GM18873 (cell line): Measurements from ENCODE around the gene C5orf46.
"Not testable (repeated sequence)": the region's sequence is repeated elsewhere in the genome, so short reads cannot be mapped to it uniquely, and the experiment has no call there.

Experiments used
- ATAC-seq: cut with Tn5 transposase; IDR thresholded peaks from one replicate; pipeline ENCODE4 v1.9.1; 2021; ENCODE audit warnings: mild to moderate bottlenecking, moderate library complexity, moderate number of reproducible peaks; ENCODE audit not compliant: unreplicated experiment, low FRiP score

Gene C5orf46

DNA sequence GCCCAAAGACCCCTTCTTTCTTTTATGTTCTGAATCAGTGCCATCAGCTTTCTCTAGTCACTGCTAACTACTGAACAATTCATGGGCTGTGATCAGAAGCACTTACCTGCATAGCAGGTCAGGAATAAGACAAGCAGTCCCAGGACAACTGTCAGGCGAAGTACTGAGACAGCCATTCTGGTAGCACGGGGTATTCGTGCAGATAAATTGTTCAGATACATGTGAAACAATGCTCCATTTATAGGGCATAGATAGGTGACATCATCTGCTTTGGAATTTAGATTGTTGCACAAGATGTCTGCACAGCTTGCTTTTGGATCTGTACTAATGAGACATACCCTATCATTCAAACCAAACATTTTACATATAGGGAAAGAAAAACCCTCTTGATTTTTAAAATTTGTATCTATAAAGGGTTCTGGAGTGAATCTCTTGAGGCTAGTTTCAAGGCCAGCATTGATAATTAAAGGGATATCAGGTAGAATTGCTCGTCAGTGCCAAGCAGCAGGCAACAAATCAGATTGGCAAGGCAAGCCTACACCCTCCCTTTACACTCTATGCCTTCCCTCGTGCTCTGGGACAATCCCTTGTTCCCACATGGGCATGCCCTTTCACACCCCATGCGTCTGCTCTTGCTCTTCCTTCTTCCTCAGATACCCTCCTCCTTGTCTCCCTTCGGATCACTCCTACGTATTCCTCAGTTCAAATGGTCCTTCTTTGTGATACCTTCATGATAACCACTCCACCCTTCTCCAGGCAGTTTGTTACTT lies at the start of gene C5orf46:
C5orf46 (minus strand) TSS at position 213 of the 770 bp plus-strand sequence; CDS start at position 176, 37 bp downstream.
- no peak for ATAC-seq

DNA sequence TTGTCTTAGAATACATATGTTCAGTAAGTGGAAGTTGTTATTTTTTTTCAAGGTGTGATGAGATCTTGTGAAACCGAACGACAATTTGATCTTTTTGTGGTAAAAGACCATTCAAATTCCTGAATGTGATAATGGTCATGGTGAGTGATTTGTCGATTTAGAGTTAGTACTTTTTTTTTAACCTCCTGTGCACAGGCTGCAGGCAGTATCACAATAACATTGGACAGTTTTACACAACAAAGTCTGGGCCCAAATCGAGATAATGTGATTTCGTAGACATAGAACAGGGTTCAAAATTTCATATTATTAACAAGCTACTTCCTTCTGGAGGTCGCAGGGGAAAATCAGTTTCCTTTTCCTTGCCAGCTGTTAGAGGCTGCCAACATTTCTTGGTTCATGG lies 48.6 kb upstream of the C5orf46 start:
- no peak for ATAC-seq

DNA sequence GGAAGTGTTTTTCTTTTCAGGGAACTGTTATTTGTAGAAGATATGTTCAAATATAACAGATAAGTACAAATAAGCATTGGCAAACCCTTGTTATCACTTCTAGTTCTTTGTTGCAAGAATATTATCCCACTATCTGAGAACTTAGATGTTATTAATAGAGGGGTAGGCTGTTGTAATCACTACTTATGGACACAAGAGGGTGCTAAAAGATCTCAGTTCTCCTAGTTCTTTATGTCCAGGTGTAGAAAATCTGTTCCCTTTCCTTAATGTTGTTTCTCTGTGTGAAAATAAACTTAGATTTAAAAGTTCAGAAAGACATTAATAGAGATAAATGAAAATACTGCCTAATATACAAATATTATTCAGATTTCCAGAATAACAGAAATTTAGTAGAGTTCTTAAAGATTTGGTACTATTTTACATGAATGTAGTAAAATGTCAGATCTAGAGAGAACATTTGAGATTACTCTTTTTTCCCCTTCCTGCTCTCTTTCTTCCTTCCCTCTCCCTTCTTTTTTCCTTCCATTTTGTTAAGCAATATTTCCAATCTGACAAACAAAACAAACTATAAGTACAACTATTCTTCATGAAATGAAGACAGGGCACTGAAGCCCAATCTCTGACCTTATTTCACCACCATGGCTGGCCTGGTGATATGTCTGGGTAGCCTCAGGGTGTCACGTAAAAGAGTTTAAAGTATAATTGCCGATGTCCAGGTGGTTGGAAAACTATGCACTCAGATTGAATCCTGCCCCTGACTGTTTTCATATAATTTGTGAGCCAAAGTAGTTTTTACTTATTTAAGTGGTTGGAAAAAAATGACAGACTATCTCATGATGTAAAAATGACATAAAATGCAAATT lies 43.6 kb upstream of the C5orf46 start:
- ATAC-seq: peak; percentile 62

DNA sequence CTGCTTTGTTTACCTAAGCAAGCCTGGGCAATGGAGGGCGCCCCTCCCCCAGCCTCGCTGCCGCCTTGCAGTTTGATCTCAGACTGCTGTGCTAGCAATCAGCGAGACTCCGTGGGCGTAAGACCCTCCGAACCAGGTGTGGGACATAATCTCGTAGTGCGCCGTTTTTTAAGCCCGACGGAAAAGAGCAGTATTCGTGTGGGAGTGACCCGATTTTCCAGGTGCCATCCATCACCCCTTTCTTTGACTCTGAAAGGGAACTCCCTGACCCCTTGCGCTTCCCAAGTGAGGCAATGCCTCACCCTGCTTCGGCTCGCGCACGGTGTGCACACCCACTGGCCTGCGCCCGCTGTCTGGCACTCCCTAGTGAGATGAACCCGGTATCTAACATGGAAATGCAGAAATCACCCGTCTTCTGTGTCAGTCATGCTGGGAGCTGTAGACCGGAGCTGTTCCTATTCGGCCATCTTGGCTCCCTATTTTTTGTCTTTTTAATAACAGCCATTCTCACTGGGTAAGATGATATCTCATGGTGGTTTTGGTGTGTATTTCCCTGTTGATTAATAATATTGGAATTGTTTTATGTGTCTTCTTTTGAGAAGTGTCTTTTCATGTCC lies 40.4 kb upstream of the C5orf46 start:
- ATAC-seq: not testable (repeated sequence)

DNA sequence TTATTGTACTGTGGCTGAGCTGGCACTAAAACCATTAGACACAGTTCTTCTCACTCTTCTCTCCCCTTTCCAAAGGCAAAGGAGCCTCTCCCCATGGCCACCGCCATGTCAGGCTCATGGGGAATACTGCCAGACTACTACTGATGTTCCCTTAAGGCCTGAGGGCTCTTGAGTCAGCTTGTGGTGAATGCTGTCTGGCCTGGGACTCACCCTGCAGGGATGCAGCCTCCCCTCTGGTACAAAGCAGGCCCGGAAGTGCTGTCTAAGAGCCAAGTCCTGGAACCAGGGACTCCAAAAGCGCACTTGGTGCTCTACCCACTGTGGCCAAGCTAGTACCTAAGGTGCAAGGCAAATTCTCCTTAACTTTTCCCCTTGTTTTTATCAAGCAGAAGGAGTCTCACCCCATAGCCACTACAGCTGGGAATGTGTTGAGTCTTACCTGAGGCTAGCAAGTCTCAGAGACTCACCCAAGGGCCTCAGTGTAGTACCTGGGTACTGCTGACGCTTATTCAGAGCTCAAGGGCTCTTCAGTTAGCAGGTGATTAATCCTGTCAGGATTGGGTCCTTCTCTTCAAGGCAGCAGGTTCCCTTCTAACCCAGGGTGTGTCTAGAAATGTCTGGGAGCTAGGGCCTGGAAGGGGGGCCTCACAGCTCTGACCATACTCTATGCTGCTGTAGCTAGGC lies 33.2 kb upstream of the C5orf46 start:
- ATAC-seq: no peak

DNA sequence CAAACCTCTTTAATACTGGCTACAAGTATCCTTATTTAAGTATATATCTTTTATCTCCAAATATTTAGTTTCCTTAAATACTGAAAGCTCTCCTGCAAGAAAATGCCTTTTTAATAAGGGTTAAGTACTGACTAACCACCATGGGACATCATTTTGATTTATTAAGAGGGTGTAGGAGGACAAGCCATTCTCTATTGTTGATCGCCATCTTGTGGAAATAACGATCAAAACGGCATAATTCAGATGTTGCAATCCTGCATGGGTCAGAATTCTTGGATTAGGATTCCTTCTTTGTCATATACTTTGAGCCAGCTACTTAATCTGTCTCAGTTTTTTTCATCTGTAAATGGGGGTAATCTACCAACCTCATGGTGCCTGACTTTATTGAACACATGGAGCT lies 28.7 kb upstream of the C5orf46 start:
- no peak for ATAC-seq

DNA sequence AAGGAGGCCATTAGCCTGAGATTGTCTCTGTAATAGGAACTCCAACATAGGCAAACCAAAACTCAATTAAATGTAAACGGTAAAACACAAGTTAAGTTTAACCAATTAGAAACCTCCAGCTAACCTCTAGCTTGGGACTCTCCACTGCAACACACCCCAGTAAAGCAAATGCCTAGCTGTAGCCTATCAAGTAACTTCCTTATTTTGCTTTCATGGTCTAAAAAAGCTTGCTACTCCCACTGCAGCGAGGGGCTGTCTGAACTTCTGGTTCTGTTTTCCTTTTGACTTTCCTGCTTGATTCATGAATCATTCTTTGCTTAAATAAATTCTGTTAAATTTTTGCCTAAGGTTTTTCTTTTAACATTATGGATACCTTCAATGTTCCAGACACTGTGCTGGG lies 24.4 kb upstream of the C5orf46 start:
- ATAC-seq: peak; percentile 81

DNA sequence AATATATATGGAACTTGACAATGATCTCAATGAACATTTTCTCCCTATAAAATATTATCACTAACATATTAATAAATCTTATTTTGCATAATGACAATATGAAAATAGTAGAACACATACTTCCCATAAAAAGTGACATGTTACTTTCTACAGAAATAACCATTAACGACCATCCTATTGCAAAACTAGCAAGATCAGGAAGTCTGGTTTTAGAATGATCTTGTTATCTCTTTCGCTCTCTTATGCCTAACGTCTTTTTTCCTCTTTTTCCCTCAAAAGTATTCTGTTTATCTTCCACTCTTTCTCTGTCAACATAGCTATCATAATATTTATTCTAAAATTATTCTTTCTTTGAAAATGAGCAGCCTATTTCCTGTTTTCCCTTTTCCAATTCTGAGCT lies 21.6 kb upstream of the C5orf46 start:
- ATAC-seq: no peak

DNA sequence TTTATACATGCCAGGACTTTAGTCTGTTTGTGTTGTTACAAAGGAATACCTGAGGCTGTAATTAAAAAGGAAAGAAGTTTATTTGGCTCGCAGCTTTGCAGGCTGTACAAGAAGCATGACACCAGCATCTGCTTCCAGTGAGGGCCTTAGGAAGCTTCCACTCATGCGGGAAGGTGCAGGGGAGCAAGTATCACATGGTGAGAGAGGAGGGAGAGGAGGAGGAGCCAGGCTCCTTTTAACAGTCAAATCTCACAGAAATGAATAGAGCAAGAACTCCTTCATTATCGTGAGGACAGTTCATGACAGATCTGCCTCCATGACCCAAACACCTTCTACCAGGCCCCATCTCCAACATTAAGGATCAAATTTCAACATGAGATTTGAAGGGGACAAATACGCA lies 18.7 kb upstream of the C5orf46 start:
- ATAC-seq: no peak

DNA sequence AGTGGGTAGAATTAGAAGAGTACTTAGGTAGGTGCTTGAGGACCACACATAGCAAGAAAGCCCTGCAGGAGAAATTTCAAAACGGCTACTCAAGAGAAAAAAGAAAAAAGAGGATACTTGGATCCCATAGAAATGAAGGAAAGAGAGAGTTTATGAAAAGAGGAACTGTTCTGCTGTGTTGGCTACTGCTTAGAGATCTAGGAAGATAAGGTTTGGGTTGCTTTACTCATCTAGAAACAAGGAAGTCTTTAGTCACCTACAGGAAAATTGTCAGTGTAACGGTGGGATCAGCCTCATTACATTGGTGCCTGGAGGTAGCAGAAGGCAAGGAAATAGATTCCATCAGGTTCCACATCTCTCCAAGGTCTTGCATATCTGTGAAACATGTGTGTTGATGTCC lies 14.8 kb upstream of the C5orf46 start:
- no peak for ATAC-seq

DNA sequence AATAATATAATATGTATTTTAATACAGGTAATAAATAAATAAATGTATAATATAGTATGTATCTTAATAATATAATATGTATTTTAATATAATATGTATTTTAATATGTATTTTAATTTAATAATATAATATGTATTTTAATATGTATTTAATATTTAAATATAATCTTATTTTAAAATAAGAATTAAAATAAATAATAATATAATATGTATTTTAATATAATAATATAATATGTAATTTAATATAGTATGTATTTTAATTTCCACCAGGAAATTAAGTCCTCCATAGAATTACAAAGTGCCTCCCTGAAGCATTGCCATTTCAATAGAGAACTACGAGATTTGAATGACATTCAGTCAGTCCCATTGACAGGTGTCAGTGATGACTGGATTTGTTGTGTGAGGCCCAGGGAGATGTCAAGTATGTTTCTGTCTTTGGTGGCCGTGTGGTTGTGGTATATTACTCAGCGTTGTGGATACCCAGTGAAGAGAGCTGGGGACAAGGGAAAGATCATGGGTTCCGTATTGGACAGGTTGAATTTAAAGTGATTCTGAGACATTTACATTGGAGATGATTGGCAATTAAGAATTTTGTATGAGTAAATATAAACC lies 14.2 kb upstream of the C5orf46 start:
- ATAC-seq: no peak

DNA sequence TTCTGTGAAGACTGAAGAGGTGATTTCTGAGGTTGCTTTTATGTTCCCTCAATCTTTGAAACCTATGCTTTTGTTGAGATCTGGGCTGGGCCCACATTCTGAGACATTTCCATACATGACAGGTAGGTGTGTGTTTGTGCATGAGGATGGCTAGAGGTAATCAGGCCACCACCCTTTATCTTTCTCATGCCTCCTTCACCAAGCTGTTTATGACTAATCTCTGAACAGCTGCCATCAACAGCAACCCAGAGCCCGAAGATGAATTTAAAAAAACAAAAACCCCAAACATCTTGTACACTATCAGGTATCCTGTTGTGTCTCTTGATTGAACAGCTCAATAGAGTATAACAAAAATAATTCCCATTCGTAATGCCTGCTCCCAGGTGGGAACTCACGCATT lies 12.6 kb upstream of the C5orf46 start:
- ATAC-seq: no peak

DNA sequence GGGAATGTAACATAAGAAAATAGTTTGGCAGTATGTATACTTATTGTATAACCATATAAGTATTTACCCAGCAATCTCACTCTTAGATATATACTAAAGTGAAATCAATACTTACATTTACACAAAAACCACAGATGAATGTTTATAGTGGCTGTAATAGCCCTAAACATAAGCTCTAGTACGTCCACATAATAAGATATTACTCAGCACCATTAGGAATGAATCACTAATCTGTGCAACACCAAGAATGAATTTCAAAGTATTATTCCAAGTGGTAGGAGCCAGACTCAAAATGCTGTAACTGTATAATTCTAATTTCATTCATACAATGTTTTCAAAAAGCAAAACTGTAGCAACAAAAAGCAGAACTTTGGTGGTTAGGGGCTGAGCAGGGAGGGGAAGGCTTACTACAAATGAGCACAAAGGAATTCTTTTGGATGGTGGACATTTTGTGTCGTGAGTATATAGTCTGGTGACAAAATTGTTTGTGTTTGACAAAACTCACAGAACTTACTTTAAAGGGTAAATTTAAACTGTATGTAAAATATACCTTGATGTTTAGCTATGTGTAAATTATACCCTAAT lies 11.9 kb upstream of the C5orf46 start:
- no peak for ATAC-seq

DNA sequence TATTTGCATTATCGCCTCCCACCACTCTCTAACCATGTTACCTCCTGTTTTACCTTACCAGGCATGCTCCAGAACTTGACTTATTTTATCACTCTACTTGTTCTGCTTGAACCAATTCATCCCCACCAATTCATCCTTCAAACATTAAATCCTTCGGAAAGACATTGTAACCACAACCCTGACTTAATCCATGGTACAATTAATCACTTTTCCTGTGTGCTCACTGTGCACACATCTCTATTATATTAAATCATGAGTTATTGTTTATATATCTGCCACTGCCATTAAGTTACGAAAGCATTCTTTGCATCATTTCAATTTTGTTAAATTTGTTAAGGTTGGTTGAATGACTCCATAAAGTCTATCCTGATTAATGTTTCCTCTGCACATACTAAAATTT lies 7.4 kb upstream of the C5orf46 start:
- ATAC-seq: no peak

DNA sequence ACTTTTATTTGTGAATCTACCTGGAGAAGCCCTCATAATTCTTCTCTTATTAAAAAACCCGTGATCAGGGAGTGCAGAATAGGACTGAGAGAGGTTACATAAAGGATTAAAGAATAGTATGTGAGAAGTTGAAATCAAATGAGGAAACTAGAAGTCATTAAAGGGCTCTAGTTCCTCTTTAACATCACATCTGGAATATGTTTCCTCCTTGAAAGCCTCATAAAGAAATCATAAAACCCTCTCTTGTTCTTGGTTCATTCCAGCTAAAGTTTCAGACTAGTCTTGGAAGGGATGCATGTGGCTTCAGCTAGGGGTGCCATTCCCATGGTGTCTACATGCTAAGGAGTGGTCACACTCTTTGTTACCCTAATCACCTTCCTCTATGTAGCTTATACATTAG lies 5.7 kb upstream of the C5orf46 start:
- ATAC-seq: no peak

DNA sequence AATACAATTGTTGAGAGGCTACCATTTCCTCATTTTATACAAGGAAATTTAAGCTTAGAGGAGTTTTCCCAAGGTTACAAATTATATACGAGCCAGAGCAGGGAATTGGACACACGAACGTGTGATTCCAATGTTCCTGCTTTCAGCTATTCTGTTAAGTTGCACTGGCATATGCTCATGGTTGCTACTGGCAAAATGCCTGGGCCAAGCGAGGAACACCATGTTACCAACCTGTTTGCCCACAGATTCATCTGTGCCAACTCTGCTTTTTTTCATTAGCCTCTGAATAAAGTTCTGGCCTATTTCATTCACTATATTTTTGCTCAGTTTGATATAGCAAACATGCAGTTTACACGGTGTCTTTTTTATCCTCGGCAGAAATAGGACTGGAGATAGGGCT lies 5.1 kb upstream of the C5orf46 start:
- ATAC-seq: no peak

DNA sequence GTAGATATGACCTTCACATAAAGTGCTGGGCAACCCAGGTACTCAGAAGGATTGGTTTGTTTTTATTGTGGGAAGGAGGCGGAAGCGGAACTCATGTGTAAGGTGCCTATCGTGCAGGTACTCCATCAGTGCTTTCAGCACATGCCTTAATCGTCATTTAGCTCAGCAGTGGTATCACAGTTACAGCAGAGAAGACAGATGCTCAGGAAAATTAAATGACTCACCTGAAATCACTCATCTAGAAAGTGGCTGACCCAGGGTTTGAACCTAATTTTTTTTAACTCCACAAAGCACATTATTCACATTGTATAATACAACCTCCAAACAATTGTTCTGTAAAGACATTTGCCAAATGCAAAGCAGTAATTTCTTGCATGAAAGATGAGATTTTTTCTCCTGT lies 2.2 kb downstream of the C5orf46 start:
- ATAC-seq: no peak

DNA sequence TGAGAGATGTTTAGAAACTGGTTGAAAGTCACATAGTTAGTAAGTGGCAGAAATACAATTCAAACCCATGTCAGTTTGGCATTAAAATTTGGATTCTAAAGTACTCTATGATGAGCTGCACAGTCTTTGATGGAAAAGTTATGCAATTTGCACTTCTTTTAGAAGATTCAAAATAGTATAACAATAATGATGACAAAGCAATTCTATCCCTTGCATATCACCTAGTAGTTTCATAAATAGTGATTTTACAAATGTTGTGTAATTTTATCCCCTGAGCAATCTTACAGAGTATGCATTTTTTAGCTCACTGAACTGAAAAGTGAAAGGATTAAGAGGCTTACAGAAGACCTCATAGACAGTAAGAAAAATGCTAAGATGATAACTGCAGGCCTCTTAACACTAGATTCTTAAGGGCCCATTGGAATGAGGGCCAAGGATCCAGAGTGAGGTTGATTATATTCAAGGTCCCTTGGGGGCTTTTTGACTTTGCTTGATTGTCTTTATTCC lies 3.7 kb downstream of the C5orf46 start:
- no peak for ATAC-seq

DNA sequence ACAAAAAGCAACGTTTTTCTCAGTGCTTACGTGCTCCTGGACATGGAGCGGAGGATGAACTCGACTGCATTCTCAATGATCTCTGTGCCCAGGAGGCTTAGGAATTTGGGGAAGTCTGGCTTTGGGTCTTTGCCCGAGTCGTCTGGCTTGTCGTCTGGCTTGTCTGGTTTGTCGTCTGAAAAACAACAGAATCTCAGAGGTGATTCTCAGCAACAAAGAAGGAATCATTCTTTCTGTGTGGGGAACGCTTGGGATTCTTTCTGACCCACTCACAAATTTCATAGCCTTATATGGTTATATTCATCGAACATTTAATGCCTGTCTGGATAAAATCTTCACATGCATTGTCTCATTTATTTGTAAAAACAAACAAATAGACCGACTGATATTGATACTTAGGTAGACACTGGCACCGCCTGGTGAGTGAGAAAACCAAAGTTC lies 4.7 kb downstream of the C5orf46 start:
- no peak for ATAC-seq
